Measurements from ENCODE around the gene CTAGE9.
"Not testable (repeated sequence)": the region's sequence is repeated elsewhere in the genome, so short reads cannot be mapped to it uniquely, and the experiment has no call there.

CTAGE9 gene

DNA sequence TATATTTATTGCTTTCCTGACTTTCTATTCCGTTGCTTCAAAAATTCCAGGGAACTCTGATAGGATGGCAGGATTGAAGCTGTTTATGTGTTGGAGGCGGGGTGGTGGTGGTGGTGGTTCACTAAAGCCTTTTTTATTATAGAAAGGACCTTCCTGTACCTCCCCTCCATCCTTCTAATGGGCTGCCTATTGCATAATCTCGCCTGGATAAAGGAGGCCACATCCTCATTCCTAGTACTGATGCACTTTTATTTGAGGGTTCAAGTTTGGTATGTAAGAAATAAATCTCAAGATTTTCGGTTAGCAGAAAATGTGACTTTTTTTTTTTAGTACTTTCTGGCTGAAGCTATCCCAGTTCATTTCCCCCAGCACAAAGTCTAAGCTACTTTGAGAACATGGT is 18.7 kb upstream of the CTAGE9 start:
- H3K9me3 ChIP-seq (ENCODE audit: control insufficient read depth in 5 of 5, low read length in 5 of 5): peaks cover 0 to 5% (median 4%) of the 10 kb centered on the region in 5 donors
- no peak overlapping the region for H3K9ac ChIP-seq (ENCODE audit: low read length in 5 of 5)
- H3K4me1 ChIP-seq (ENCODE audit: control insufficient read depth in 5 of 5, insufficient read depth in 5 of 5, low read length in 5 of 5): peaks cover 0 to 4% (median 0%) of the 10 kb centered on the region in 5 donors
- H3K4me3 ChIP-seq (ENCODE audit: low read depth in 1 of 5, low read length in 5 of 5): no peak overlapping the region
- peaks cover 0 to 2% (median 0%) of the 10 kb centered on the region in 5 donors for H3K36me3 ChIP-seq (ENCODE audit: control insufficient read depth in 5 of 5, insufficient read depth in 5 of 5, low read length in 5 of 5)
- H3K27me3 ChIP-seq (ENCODE audit: control insufficient read depth in 5 of 5, insufficient read depth in 4 of 5, low read length in 5 of 5): no peaks in the 10 kb centered on the region
- no peak overlapping the region for H3K27ac ChIP-seq (ENCODE audit: low read depth, low read length)

DNA sequence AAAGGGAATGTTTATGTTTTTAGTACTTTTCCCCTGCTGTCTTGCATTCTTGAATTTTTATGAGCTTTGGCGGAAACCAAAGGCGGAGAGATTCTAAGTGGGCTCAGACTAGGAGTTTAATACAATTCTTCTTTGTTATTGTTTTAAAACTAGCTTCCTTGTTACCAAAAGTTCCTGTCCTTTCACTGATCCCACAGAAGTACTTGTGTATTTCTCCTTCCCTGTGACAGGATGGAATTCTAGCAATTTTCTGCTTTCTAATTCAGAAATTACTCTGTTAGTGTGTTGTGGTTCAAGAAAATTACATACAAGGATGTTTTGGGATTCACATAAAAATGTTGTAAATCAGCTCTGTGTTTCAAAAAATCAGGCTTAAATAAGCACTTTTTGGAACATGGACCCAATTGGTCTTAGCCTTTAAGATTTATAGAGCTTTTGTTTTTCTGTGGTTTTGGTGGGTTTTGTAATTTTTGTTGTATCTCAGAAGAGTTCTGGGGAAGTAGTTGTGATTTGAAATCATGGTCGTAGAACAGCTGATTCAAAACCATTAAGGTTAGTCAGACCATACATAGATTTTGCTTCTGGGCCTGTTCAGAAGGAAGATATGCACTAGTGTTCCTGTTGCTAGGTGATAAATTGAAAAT is 17.6 kb upstream of the CTAGE9 start:
- no peak overlapping the region for H3K27ac ChIP-seq (ENCODE audit: low read depth, low read length)
- peaks cover 0 to 5% (median 4%) of the 10 kb centered on the region in 5 donors for H3K9me3 ChIP-seq (ENCODE audit: control insufficient read depth in 5 of 5, low read length in 5 of 5)

DNA sequence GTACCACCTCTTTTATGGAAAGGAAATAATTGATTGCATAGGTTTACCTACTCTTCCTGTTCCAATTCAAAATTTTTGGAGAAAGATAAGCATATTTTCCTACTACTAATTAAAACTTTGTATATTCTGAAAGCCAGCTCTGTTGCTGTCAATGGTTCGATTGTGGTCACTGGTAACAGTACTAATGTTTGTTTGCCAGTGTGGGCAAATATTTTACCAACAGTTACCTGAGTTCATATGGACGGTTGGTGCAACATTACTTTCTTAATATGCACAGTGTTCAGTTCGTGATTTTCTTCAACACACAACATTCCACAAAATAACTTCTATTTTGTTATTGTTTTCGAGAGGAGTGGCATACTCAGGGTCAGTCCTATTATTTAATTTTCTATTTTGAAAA is 17.1 kb upstream of the CTAGE9 start:
- Histone ChIP-seq H3K9me3 (ENCODE audit: control insufficient read depth in 5 of 5, low read length in 5 of 5) (peaks cover 0 to 5% (median 4%) of the 10 kb centered on the region in 5 donors), H3K36me3 (ENCODE audit: control insufficient read depth in 5 of 5, insufficient read depth in 5 of 5, low read length in 5 of 5) (peaks cover 0 to 2% (median 0%) of the 10 kb centered on the region in 5 donors), H3K4me3 (ENCODE audit: low read depth in 1 of 5, low read length in 5 of 5) (no peak overlapping the region), H3K27ac (ENCODE audit: low read depth, low read length) (no peak overlapping the region), H3K9ac (ENCODE audit: low read length in 5 of 5) (no peak overlapping the region), H3K4me1 (ENCODE audit: control insufficient read depth in 5 of 5, insufficient read depth in 5 of 5, low read length in 5 of 5) (no peaks in the 10 kb centered on the region), H3K27me3 (ENCODE audit: control insufficient read depth in 5 of 5, insufficient read depth in 4 of 5, low read length in 5 of 5) (no peaks in the 10 kb centered on the region)

More for the DNA sequence above, 17.6 kb upstream of the CTAGE9 start:
- no peaks in the 10 kb centered on the region for H3K27me3 ChIP-seq (ENCODE audit: control insufficient read depth in 5 of 5, insufficient read depth in 4 of 5, low read length in 5 of 5)
- H3K4me1 ChIP-seq (ENCODE audit: control insufficient read depth in 5 of 5, insufficient read depth in 5 of 5, low read length in 5 of 5): peaks cover 0 to 2% (median 0%) of the 10 kb centered on the region in 5 donors
- no peak overlapping the region for H3K4me3 ChIP-seq (ENCODE audit: low read depth in 1 of 5, low read length in 5 of 5)
- H3K36me3 ChIP-seq (ENCODE audit: control insufficient read depth in 5 of 5, insufficient read depth in 5 of 5, low read length in 5 of 5): peaks cover 0 to 2% (median 0%) of the 10 kb centered on the region in 5 donors
- no peak overlapping the region for H3K9ac ChIP-seq (ENCODE audit: low read length in 5 of 5)

DNA sequence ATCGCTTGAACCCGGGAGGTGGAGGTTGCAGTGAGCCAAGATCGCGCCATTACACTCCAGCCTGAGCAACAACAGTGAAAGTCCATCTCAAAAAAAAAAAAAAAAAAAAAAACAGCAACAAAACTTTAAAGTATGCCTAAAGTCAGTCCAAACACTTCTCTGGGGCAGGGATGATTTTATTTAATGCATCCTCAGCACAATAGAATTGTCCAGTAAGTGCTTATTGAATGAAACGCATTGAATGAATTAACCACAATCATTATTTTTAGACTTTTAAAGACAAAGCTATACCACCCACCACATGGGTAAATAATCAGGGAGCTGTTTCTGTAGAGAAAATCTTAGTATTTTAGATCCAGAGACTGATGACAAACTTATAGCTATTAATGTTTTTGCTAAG is 16.6 kb upstream of the CTAGE9 start:
- Histone ChIP-seq H3K4me3 (ENCODE audit: low read depth in 1 of 5, low read length in 5 of 5) (no peak overlapping the region), H3K36me3 (ENCODE audit: control insufficient read depth in 5 of 5, insufficient read depth in 5 of 5, low read length in 5 of 5) (peaks cover 0 to 2% (median 0%) of the 10 kb centered on the region in 5 donors), H3K9ac (ENCODE audit: low read length in 5 of 5) (no peak overlapping the region), H3K27me3 (ENCODE audit: control insufficient read depth in 5 of 5, insufficient read depth in 4 of 5, low read length in 5 of 5) (no peaks in the 10 kb centered on the region), H3K27ac (ENCODE audit: low read depth, low read length) (no peak overlapping the region), H3K4me1 (ENCODE audit: control insufficient read depth in 5 of 5, insufficient read depth in 5 of 5, low read length in 5 of 5) (no peaks in the 10 kb centered on the region), H3K9me3 (ENCODE audit: control insufficient read depth in 5 of 5, low read length in 5 of 5) (peaks cover 0 to 5% (median 4%) of the 10 kb centered on the region in 5 donors)

DNA sequence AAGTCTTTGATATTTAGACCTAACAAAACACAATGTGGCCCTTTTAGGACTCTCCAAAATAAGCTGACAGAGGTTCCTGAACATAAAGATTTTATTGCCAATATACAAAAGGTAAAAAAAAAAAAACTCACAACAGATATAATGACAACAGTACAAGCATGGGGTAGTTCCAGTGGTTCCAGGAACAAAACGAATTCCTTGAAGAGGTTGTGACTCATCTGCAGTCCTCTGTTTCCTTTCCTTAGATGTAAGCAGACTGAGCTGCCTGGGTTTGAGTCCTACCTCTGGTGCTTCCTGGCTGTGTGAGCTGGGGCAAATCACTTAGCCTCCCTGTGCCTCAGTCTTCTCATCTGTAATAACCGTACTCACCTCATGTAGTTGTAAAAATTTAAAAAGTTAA is 13.3 kb upstream of the CTAGE9 start:
- Histone ChIP-seq H3K9me3 (ENCODE audit: control insufficient read depth in 5 of 5, low read length in 5 of 5) (peaks cover 0 to 5% (median 4%) of the 10 kb centered on the region in 5 donors), H3K4me1 (ENCODE audit: control insufficient read depth in 5 of 5, insufficient read depth in 5 of 5, low read length in 5 of 5) (no peaks in the 10 kb centered on the region), H3K27me3 (ENCODE audit: control insufficient read depth in 5 of 5, insufficient read depth in 4 of 5, low read length in 5 of 5) (no peaks in the 10 kb centered on the region), H3K4me3 (ENCODE audit: low read depth in 1 of 5, low read length in 5 of 5) (no peak overlapping the region), H3K27ac (ENCODE audit: low read depth, low read length) (no peak overlapping the region), H3K9ac (ENCODE audit: low read length in 5 of 5) (no peak overlapping the region), H3K36me3 (ENCODE audit: control insufficient read depth in 5 of 5, insufficient read depth in 5 of 5, low read length in 5 of 5) (peaks cover 0 to 2% (median 0%) of the 10 kb centered on the region in 5 donors)

DNA sequence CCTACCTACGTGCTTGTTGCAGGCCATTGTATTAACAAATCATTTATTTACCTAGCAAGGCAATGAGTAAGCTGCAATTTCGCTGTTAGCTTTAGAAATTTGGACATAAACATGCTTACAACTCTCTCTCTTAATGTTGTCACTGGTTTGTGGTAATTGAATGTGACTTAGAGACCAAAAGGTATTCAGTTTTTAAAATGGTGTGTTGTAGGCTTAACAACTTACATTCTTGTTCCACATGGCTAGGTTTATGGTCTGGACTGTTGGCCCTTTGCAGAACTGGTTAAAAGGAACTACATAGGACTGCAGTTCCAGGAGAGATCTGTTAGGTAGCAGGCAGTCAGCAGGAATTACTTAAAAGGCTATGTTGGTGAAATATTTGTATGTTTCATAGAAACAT is 10.3 kb upstream of the CTAGE9 start:
- Histone ChIP-seq H3K27me3 (ENCODE audit: control insufficient read depth in 5 of 5, insufficient read depth in 4 of 5, low read length in 5 of 5) (no peaks in the 10 kb centered on the region), H3K4me3 (ENCODE audit: low read depth in 1 of 5, low read length in 5 of 5) (no peak overlapping the region), H3K9me3 (ENCODE audit: control insufficient read depth in 5 of 5, low read length in 5 of 5) (no peaks in the 10 kb centered on the region), H3K9ac (ENCODE audit: low read length in 5 of 5) (no peak overlapping the region), H3K36me3 (ENCODE audit: control insufficient read depth in 5 of 5, insufficient read depth in 5 of 5, low read length in 5 of 5) (no peaks in the 10 kb centered on the region), H3K4me1 (ENCODE audit: control insufficient read depth in 5 of 5, insufficient read depth in 5 of 5, low read length in 5 of 5) (no peaks in the 10 kb centered on the region), H3K27ac (ENCODE audit: low read depth, low read length) (no peak overlapping the region)

DNA sequence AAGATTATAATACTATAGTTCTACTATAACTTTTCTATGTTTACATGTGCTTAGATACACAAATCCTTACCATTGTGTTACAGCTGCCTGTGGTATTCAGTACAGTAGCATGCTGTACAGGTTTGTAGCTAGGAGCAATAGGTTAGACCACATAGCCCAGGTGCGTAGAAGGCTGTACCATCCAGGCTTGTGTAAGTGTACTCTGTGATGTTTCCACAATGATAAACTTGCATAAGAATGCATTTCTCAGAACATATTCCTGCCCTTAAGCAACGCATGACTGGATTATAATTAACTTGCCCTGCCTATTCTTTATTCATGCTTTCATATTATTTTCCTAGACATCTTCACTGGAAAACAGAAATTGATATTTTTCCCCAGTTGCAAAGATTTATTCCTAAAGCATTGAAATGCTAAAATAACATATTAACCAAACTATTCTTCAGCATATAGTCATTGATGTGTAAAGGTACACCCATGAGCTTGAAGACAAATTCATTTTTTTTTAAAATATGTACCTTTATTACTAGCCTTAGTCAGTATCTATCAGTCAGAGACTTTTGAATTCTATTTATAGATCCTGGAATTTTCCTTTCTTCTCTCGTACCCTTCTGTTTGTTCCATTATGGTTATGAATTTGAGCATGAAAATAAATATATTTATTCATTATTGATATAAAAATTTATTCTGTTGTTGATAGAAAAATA is 7.2 kb upstream of the CTAGE9 start:
- H3K27me3 ChIP-seq (ENCODE audit: control insufficient read depth in 5 of 5, insufficient read depth in 4 of 5, low read length in 5 of 5): no peaks in the 10 kb centered on the region
- no peaks in the 10 kb centered on the region for H3K36me3 ChIP-seq (ENCODE audit: control insufficient read depth in 5 of 5, insufficient read depth in 5 of 5, low read length in 5 of 5)
- no peak overlapping the region for H3K27ac ChIP-seq (ENCODE audit: low read depth, low read length)
- H3K9me3 ChIP-seq (ENCODE audit: control insufficient read depth in 5 of 5, low read length in 5 of 5): no peaks in the 10 kb centered on the region
- H3K4me1 ChIP-seq (ENCODE audit: control insufficient read depth in 5 of 5, insufficient read depth in 5 of 5, low read length in 5 of 5): no peaks in the 10 kb centered on the region
- no peak overlapping the region for H3K4me3 ChIP-seq (ENCODE audit: low read depth in 1 of 5, low read length in 5 of 5)
- H3K9ac ChIP-seq (ENCODE audit: low read length in 5 of 5): no peak overlapping the region

DNA sequence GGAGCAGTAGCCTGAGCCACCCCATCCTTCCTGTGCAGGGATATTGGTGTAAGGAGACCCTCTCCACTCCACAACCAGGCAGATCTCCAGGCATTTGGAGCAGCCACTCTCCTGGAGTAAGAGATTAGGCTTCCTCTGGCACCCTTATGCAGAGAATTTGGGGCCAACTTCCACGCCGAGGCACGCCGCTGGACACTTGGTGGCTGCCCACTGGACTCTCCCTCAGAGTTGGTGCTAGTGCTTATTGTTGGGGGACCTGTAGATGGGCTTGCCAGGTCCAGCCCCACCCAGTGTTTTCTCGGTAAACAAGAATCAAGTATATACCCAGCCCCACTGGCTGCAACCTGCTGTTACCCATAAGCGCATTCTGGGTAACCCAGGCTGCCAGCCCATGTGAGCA is 4.8 kb upstream of the CTAGE9 start:
- H3K27ac ChIP-seq (ENCODE audit: low read depth, low read length); H3K9me3 ChIP-seq (ENCODE audit: control insufficient read depth in 5 of 5, low read length in 5 of 5); H3K4me1 ChIP-seq (ENCODE audit: control insufficient read depth in 5 of 5, insufficient read depth in 5 of 5, low read length in 5 of 5); H3K27me3 ChIP-seq (ENCODE audit: control insufficient read depth in 5 of 5, insufficient read depth in 4 of 5, low read length in 5 of 5); H3K9ac ChIP-seq (ENCODE audit: low read length in 5 of 5); H3K4me3 ChIP-seq (ENCODE audit: low read depth in 1 of 5, low read length in 5 of 5); H3K36me3 ChIP-seq (ENCODE audit: control insufficient read depth in 5 of 5, insufficient read depth in 5 of 5, low read length in 5 of 5): not testable (repeated sequence)

DNA sequence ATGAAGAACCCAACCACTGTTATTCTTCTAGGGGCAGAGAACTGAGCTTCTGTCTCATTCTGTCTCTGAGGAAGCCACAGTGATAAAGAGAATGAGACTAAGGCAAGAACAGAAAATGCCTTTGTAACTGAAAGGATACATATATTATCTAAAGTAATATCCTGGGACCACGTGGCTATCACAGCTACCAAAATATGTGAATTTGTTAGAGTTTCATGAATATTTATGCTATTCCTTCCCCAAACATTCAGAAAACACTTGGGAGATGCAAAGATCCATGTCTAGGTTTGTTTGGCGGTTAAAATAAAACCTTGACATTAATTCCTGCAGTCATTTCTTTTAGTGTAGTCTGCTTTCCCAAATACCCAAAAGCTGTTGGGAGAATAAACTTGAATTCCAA is 6.9 kb downstream of the CTAGE9 start:
- not testable (repeated sequence) for H3K4me3 ChIP-seq (ENCODE audit: low read depth in 1 of 5, low read length in 5 of 5); H3K27ac ChIP-seq (ENCODE audit: low read depth, low read length); H3K4me1 ChIP-seq (ENCODE audit: control insufficient read depth in 5 of 5, insufficient read depth in 5 of 5, low read length in 5 of 5); H3K36me3 ChIP-seq (ENCODE audit: control insufficient read depth in 5 of 5, insufficient read depth in 5 of 5, low read length in 5 of 5); H3K9me3 ChIP-seq (ENCODE audit: control insufficient read depth in 5 of 5, low read length in 5 of 5); H3K9ac ChIP-seq (ENCODE audit: low read length in 5 of 5); H3K27me3 ChIP-seq (ENCODE audit: control insufficient read depth in 5 of 5, insufficient read depth in 4 of 5, low read length in 5 of 5)

DNA sequence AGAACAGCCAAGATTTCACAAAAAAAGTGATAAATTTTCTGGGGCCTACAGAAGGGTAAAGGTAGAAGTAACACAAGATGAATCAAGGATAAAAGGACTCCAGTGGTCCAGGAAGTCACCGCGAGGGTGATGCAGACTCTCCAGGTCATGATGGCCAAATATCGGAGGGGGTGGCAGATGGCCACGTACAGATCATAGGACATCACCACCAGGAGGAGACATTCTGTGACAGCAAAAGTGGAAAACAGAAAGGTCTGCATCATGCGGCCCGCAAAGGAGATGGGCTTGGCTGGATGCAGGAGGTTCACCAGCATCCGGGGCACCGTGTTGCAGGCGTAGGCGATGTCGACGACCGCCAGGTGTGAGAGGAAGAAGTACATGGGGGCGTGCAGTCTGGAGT is 10.0 kb downstream of the CTAGE9 start:
- not testable (repeated sequence) for H3K9me3 ChIP-seq (ENCODE audit: control insufficient read depth in 5 of 5, low read length in 5 of 5); H3K27me3 ChIP-seq (ENCODE audit: control insufficient read depth in 5 of 5, insufficient read depth in 4 of 5, low read length in 5 of 5); H3K4me3 ChIP-seq (ENCODE audit: low read depth in 1 of 5, low read length in 5 of 5); H3K9ac ChIP-seq (ENCODE audit: low read length in 5 of 5); H3K36me3 ChIP-seq (ENCODE audit: control insufficient read depth in 5 of 5, insufficient read depth in 5 of 5, low read length in 5 of 5); H3K27ac ChIP-seq (ENCODE audit: low read depth, low read length); H3K4me1 ChIP-seq (ENCODE audit: control insufficient read depth in 5 of 5, insufficient read depth in 5 of 5, low read length in 5 of 5)

Measured in subcutaneous abdominal adipose tissue (tissue), 5 donors.